Activated CD4-positive, alpha-beta T cell treated with anti-CD3 and anti-CD28 coated beads, Interleukin-2, amount 50 U/mL, for 24 hours (primary cell): ENCODE measurements around the gene ABCC5.
"Not testable (repeated sequence)": the region's sequence is repeated elsewhere in the genome, so short reads cannot be mapped to it uniquely, and the experiment has no call there.

Experiments used
- DNase-seq, 2 donors: peaks; one replicate each; pipeline ENCODE4 v3.0.0-alpha.2; 2020; ENCODE audit warnings: low read depth in 1 of 2, low spot score in 1 of 2

The ABCC5 gene

DNA sequence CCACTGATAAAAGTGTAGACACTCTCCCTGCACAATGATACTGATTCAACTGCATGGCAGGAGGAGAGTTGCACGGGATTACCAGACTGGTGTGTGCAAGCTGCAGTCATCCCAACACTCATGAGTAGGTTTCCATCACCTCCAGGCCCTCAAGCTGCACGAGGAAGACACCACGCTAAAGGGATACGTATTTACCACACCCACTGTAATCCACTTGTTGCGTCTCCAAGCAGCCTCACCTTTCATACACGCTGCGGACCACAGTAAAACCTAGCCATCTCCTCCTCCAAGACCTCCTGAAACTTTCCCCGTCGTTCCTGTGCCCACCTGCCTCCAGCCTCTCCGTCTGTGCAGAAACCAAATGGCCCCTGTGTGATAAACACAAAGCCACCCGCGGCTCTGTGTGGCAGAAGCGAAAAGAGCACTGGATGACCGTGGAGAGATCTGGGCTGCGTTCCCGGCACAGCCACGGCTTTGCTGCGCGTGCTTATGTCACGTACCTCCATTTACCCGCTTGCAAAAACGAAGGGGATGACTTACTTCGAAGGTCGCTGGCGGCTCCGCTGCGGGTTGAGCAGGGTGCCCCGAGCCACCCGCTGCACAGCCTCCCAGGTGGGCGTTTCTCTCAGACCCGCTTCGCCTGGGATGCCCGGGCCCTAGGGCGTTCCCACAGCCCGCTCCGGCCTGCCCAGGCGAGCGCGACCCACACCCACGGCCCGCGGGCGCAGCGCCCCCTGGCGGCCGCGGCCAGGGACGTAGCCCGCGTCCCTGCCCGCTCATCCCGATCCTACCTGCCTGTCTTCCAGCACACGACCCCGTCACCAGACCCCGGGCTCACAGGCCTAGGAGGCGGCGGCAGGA is 643 bp downstream of the ABCC5 start:
- DNase-seq, result peak; percentile 17 to 37

- no peak for DNase-seq
Measured at GRCh38 chr3:184016169-184016570, 1.5 kb downstream of the ABCC5 start.

GRCh38 chr3:184015381-184016019 is 2.2 kb downstream of the ABCC5 start:
- no peak for DNase-seq

GRCh38 chr3:184011937-184012889 is 5.5 kb downstream of the ABCC5 start:
- DNase-seq, result no peak

DNA sequence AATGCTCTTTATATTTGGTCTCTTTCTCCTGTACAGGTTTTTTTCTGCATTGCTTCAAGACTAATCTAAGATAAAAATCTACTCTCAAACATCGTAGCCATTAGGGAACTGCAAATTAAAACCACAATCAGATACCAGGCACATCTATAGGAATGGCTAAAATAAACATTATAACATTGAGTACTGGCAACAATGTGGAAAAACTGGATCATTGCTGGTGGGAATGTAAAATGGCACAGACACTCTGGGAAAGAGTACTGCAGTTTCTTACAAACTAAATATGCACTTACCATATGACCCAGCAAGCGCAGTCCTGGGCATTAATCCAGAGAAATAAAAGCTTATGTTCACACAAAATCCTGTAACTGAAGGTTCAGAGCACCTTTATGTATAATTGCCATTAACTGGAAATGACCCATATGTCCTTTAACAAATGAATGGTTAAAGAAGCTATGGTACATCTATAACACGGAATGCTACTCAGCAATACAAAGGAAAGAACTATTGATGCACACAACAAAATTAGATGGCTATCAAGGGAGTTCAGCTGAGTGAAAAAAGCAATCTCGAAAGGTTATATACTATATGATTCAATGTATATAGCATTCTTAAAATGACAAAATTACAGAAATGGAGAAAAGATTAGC is 6.3 kb downstream of the ABCC5 start:
- no peak for DNase-seq

DNA sequence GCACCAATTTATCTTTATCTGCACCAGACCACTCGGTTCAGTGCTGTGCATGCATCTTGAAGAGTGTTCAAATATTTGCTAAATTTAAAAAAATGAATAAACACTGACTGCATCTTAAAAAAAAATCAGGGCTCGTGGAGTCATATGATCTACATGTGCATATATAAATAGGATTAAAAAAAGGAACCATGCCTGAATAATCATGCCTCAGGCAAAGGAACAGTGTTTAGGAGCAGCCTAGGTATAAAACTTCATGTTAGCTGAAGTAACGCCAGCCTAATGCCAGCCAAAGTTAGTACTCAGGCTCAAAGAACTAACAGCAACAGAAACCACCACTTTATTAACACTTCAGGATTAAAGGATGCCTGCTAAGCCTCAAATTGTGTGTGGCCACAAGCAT is 9.5 kb downstream of the ABCC5 start:
- DNase-seq, result no peak

- DNase-seq, result not testable (repeated sequence)
Measured at GRCh38 chr3:184007143-184007813, 10.4 kb downstream of the ABCC5 start.

DNA sequence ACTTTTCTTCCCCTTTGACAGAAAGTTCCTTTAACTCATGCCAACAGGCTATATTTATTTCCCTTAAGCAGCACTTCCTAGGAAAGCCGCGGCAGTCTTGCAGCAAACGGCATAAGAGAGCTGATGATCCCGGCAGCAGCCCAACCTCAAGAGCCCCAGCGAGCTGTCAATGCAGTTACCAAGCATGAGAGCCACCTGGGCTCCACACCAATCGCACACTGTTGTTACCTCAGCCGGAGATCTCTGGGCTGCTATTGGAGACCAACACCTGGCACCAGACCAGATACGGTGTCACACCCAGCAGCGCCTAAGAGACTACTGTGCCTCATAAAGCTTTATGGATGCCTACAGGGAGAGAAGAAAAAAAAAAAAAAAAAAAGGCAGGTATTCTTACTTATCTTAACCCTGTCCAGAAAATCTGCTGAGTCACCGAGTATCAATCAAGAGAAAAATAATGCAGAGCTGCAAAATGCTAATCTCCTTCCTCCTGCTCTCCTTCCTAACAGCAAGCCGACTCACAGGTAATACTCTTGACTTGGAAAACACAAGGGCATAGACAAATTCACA is 11.7 kb downstream of the ABCC5 start:
- DNase-seq, result no peak

DNA sequence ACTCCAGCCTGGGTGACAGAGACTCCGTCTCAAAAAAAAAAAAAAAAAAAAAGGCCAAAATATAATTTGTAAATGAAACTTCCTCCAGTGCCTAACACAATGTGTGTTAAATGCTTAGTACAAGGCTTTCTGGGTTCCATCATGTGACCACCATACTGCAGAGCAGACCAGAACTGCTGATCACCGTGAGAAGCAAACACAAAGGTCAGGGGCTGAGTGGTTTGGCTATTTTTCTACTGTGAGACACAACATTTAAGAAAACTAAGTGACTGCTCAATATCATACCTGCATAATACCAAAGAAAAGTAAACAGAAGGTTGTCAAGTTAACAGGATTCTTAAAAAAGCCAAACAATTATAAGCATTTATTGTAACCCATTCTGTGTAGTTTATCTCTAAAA is 13.2 kb downstream of the ABCC5 start:
- DNase-seq, result no peak

DNA sequence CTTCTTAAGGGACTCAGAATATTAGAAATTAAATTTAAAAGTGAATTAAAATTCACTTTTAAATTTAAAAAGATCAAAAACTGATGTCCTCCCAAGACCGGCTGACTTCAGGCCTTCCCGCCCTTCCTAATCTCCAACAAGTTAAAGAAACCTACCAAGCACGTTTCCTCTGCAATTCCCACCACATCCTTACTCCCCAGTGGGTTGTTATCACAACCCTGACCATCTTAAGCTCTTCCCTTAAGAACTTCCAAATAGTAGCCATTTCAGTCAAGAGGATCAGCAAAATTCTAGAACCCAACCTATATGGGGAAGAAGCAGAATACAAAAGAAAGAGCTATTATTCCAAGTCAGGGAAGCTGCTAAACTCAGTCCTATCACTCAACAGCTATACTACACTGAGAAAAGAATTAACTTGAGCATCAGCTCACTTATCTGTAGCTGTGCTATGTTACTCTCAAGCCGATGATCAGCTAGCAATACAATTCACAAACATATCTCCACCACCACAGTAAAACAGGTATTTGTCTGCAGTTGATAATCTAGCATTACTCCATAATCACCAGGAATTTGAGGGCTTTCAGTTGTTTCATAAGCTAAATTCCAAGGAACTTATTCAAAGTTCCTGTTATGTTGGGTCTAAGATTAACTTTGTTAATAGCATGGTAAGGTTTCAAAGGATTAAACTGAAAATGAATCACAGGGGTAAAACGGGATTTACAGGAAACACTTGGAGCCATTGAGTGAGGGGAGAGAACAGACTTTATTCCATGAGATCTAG is 14.3 kb downstream of the ABCC5 start:
- DNase-seq, result no peak

DNA sequence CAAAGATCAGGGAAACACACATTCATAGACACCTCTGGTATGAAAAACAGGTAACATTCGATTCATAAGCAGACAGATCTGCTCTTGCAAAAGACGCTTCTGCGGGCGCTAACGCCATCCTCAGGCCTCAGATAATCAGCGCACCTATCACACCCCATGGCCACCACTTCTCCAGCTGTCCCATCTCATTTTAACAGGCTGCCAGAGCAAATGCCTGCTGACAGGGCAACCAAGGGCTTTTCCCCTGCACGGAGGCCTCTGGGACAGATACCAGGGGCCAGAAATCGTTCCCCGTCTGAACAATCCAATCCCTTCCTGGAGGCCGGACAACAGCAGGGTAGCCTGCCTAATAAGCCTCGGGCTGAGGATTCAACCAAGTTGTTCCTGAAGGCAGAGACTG is 15.2 kb downstream of the ABCC5 start:
- DNase-seq, result no peak

- no peak for DNase-seq
Measured at GRCh38 chr3:184001761-184002160, 15.9 kb downstream of the ABCC5 start.

DNA sequence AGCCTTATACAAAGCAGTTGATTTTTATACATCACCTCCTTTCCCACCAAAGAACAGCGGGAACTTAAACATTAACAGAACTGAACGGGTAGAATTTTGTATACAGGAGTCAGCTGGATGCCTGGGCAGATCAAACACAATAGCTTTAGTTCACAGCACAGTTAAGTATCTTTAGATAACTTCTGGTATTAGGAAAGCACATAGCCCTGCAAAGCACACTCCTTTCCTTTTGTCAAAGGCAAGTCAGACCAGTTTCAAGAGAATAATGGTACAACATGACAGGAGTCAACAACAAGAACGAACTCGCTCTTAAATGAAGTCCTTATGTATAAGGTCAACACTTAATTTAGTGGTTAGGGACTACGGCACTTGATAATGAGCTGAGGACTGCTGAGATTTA is 26.3 kb downstream of the ABCC5 start:
- no peak for DNase-seq

- DNase-seq, result no peak
Measured at GRCh38 chr3:183988216-183988790, 29.4 kb downstream of the ABCC5 start.

GRCh38 chr3:183987000-183987600 is 30.6 kb downstream of the ABCC5 start:
- no peak for DNase-seq

GRCh38 chr3:183984749-183985729 is 32.6 kb downstream of the ABCC5 start:
- no peak for DNase-seq

DNA sequence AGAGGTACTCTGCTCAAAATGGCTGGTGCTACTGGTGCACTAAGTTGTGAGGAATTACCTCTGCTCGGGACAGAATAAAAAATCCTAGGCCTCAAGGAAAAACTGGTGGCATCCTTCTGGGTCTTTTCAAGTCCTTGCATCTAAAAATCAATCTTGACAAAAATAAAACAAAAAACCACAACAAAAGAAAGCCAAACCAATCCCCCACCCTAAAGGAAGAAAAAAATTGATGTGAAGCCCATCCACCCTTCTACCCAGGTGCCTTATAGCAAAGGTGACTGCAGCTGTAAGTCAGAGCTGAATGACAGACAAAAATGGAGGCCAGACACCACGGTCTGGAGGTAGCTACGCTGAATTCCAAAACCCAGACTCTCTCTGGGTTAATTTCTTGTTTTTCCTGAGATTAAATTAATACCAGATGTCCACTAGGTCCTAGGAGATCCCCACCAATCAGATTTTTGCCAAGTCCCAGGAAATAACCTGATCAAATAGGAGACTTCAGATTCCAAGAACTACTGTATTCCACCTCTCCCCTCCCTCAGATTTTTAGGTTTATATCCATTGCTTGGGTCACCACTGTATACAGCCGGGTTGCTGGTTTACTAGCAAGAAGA is 33.5 kb downstream of the ABCC5 start:
- DNase-seq, result no peak
